ENCODE results near the gene ELMO2. TPM values are rescaled to one million over a fixed set of nuclear protein-coding genes. Genes with fewer than 3 reads are reported as not detected.
A peak's percentile ranks its signal among the peaks of the same experiment; 100 is the strongest.

Gene ELMO2, protein sequence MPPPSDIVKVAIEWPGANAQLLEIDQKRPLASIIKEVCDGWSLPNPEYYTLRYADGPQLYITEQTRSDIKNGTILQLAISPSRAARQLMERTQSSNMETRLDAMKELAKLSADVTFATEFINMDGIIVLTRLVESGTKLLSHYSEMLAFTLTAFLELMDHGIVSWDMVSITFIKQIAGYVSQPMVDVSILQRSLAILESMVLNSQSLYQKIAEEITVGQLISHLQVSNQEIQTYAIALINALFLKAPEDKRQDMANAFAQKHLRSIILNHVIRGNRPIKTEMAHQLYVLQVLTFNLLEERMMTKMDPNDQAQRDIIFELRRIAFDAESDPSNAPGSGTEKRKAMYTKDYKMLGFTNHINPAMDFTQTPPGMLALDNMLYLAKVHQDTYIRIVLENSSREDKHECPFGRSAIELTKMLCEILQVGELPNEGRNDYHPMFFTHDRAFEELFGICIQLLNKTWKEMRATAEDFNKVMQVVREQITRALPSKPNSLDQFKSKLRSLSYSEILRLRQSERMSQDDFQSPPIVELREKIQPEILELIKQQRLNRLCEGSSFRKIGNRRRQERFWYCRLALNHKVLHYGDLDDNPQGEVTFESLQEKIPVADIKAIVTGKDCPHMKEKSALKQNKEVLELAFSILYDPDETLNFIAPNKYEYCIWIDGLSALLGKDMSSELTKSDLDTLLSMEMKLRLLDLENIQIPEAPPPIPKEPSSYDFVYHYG
- 51.3 TPM for total RNA-seq

DNA sequence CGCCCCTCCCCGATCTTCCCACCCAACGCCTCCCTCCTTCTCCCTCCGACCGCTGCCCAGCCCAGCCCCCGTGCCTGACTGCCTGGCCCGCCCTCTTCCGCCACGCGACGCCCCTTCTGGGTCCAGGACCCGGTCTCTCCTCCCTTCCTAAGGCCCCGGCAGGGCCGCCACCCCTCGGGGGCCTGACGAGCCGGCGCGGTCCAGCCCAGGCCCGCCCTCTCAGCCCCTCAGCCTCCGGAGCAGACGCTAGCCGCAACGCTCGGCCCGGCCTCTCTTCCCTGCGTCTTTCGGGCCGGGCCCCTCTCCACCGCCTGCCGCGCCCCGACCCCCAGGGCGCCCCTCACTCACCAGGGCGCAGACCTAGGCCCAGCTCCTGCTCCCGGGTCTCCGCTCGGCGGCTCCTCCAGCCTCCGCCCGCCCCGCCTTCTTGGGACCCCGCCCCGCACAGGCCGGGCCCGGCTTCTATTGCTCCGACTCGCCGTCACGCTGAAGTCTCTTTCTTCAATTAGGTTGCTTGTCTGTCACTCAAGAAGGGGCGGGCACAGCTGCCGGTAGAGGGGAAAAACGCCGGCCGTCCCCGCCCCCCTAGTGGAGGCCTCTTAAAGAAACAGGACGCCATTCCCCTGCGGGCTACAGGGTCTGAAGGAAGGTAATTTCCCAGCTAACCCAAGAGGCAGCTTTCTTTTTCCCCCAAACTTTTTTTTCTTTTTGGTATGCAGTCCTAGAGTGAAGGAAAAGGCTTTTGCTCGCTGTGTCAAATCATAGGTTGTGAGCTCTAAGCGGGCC lies at the start of gene ELMO2:
TSS of gene ELMO2 (minus strand) at position 416 of the 786 bp plus-strand sequence. CDS start 12,133 bp downstream, outside the sequence.
- DNase-seq, result peak; percentile 99

DNA sequence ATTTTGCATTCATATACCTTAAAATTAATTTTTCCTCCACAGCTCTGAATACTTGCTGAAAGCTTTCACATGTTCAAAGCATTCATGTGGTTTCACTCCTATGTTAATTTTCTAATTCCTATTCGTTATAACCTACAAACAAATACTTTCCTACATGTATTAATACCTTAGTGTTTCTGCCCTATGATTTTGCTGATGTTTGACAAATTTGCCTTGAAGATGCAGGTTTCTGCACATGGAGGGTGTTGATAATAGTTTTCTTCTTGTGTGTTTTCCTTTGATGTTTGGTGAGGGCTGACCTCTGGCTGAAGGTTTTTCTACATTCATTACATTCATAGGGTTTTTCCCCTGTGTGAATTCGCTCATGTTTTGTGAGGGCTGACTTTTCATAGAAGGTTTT lies 49.3 kb upstream of the ELMO2 start:
- DNase-seq, result no peak

DNA sequence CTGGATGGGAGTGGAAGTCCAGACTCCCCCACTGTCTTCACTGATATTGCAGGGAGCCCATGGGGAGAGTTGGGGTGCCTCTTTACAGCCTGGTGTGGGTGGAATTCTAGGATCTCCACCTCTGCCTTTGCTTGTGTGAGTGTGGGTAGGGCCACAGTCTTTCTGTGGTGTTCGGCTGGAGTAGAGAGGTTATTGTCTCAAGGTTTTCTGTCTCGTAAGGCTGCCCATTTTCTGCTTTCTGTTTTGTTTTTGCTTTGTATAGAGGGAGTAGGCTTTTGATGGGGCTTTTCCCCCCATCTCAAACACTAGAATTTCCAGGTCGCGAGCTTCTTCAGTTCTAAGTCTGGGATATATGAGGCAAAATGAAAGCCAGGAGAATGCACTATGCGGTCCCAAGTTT lies 40.4 kb upstream of the ELMO2 start:
- DNase-seq, result no peak

DNA sequence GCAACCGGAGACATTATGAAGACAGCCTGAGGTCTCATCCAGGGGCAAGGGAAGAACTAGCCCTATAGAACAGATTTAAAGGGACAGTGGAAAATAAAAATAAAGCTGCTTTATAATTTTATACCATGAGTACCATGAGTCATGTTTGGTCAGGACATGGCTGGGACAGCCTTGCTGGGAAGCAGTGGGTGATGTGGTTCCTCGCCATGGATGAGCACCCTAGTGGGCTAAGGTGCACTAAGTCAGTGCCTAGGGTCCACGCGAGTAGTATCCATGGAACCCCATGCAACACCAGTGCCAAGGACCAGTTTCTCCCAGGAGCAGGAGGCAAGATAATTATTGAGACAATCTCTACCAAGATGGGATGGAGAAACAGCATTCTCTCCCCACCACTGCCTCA lies 33.4 kb upstream of the ELMO2 start:
- DNase-seq, result no peak

DNA sequence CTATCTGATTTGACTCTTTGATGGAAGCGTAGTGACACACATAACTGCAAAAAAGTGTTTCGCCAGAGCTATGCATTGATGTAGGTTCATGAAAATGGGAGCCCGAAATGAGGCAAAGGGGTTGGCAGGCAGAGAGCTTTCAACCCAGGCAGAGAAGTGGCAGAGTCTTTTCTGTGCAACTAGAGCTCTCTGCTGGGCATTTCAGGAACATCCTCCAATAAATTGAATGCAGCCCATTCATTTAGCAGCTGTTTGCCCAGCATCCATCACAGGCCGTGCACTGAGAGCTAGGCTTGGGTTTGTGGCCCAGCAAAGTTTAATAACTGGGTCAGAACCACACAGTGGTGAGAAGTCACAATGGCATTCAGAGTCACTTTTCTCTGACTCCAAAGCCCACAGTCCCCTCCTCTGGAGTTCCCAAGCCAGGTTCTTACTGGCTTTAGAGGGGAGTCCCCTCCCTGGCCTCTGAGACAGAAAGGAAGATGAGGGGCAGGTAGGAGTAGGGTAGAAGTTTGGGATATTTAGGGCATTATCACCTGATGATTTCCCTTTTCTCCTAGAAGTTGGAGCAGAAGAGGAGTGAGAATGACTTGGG lies 31.8 kb upstream of the ELMO2 start:
- DNase-seq, result peak; percentile 58

- no peak for DNase-seq
These were observed 28.7 kb upstream of the ELMO2 start for GRCh38 chr20:46435146-46435545.

GRCh38 chr20:46434597-46434996 lies 28.2 kb upstream of the ELMO2 start:
- no peak for DNase-seq

GRCh38 chr20:46433051-46433450 lies 26.6 kb upstream of the ELMO2 start:
- DNase-seq, result no peak

DNA sequence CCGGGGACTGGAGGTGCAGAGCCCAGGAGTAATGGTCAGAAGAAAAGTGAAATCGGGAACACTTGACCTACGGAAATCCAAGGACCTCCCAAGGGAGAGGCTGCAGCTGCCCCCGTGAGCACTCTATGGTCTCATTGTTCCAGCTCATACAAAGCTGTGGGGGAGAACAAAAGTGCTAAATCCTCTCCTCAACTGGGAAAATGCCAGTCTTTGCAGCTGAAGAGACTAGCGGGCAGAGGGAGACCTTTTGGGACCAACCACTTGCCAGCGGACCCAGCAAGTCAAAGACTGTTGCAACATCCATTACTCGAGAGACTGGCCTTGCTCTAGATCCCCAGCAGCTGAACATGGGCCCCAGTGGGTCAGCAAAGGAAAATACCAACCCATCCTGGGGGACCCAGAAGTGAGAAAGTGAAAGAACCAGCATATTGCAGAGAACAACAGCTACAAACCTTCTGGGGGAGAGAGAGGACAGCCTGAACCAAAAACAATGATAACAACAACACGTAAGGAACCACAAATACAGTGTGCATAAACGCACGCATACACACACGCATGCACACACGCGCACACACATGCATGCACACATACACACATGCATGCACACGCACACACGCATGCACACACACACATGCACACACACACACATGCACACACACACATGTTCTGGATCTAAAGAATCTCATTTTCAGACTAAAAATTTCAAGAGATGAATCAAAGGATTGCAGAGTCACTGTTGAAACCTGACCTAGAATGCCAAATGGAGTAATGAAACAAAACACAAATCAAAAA lies 24.7 kb upstream of the ELMO2 start:
- DNase-seq, result no peak

GRCh38 chr20:46427384-46427783 lies 21.0 kb upstream of the ELMO2 start:
- DNase-seq, result no peak

- DNase-seq, result no peak
These were observed 17.6 kb upstream of the ELMO2 start for GRCh38 chr20:46423882-46424482.

DNA sequence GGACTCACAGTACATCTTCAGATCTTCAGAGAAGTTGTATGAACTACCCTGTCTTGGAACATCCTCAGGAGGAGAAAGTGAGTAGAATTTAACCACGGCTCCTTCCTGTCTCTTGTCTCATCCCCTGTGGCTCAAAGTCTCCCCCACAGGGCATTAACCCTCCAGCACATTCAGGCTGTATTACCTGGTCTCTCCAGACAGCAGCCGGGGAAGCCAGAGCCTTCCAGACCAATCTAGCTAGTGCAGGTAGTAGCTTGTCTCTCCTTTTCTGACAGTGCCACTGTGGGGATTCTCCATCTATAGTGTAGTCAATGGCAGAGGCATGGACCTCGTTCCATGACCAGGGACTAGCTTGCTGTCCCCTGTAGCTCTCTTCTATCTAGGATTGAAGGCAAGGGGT lies 16.9 kb upstream of the ELMO2 start:
- DNase-seq, result no peak

GRCh38 chr20:46420878-46421277 lies 14.5 kb upstream of the ELMO2 start:
- no peak for DNase-seq

- DNase-seq, result no peak
These were observed 13.5 kb upstream of the ELMO2 start for GRCh38 chr20:46419882-46420281.

- DNase-seq, result no peak
These were observed 10.4 kb upstream of the ELMO2 start for GRCh38 chr20:46416839-46417238.

- DNase-seq, result no peak
These were observed 10.0 kb upstream of the ELMO2 start for GRCh38 chr20:46416421-46416820.

DNA sequence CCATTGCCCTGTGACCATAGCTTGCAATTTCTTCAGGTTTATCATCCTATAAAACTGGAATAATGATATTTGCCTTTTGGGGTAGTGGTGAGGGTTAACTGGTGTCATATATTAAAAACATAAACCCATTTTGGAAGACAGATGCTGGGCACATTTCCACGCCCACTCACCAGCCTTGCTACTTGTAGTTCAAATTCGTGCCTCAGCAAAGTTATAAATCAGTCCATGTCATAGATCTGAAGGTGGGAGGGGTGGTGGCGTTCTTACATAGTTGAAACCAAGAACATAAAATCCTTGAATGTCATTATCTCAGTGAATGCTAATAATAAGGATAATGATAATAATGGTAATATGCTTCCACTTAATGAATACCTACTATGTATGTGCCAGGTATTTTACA lies 9.4 kb upstream of the ELMO2 start:
- DNase-seq, result no peak

GRCh38 chr20:46414608-46415007 lies 8.2 kb upstream of the ELMO2 start:
- no peak for DNase-seq

GRCh38 chr20:46411637-46412036 lies 5.2 kb upstream of the ELMO2 start:
- no peak for DNase-seq

DNA sequence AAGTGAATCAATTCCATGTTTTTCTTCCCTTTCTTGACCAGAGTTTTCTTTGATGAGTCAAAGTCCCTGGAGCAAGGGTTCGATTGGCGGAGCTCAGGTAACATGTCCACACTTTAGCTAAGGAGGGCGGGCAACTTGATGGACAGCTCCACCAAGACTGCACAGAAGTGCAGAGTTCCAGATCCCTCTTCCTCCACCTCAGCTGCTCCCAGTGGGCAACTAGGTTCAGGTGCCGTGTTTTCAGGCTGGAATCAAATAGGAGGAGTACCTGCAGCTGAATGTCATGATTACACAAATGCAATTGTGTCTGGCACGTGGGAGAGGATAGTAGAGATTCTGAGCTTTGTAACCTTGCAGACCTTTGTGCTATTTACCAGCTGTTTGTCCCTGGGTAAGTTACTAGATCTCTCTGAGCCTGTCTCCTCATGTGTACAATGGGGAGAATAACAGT lies 1.9 kb upstream of the ELMO2 start:
- no peak for DNase-seq

DNA sequence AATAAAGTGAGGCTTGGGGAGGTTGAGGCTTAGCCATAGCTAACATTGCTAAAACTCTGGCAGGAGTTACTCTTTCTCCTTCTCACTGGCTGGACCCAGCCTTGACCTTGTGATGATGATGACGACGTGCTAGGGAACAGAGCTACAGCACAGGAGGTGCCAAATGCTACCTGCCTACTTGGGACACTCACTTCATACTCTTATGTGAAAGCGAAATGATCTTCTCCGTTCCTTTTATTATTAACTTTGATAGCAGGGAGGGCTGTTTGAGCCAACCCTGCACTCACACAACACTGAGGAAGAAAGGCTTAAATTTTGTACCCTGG lies 1.2 kb upstream of the ELMO2 start:
- DNase-seq, result no peak
